Endodermal cell (in vitro differentiated cells): ENCODE results near the gene FAM181B. TPM values are rescaled to one million over a fixed set of nuclear protein-coding genes. Genes with fewer than 3 reads are reported as not detected.
"Not testable (repeated sequence)": the region's sequence is repeated elsewhere in the genome, so short reads cannot be mapped to it uniquely, and the experiment has no call there.

Source experiments
- DNase-seq: peaks from one replicate; pipeline ENCODE4 v3.0.0-alpha.2; 2017
- H3K27ac ChIP-seq: 2 replicates; pipeline ENCODE4 v1.5.1; 2013; ENCODE audit warnings: mild to moderate bottlenecking, low read depth, low read length, moderate library complexity
- H3K27me3 ChIP-seq: 2 replicates; pipeline ENCODE4 v1.6.1; 2013; ENCODE audit warnings: mild to moderate bottlenecking, low read length, moderate library complexity; ENCODE audit not compliant: insufficient read depth, control insufficient read depth, poor library complexity, severe bottlenecking
- H3K36me3 ChIP-seq: 2 replicates; pipeline ENCODE4 v1.7.0; 2013; ENCODE audit warnings: mild to moderate bottlenecking, low read length, moderate library complexity; ENCODE audit not compliant: control insufficient read depth, insufficient read depth
- H3K4me1 ChIP-seq: one replicate; pipeline ENCODE4 v1.7.0; 2013; ENCODE audit warnings: low read length; ENCODE audit not compliant: control insufficient read depth, insufficient read depth
- H3K4me3 ChIP-seq: 2 replicates; pipeline ENCODE4 v1.5.1; 2013; ENCODE audit warnings: mild to moderate bottlenecking, low read length, moderate library complexity
- H3K9ac ChIP-seq: 2 replicates; pipeline ENCODE4 v1.6.1; 2013; ENCODE audit warnings: mild to moderate bottlenecking, low read length, moderate library complexity; ENCODE audit not compliant: poor library complexity, severe bottlenecking; ENCODE audit errors: extremely low read depth
- H3K9me3 ChIP-seq: 2 replicates; pipeline ENCODE4 v1.6.1; 2013; ENCODE audit warnings: mild to moderate bottlenecking, low read length, moderate library complexity; ENCODE audit not compliant: control insufficient read depth
- H3K27ac Mint-ChIP-seq: 2 replicates; pipeline ENCODE4 v1.8.0; 2020; ENCODE audit warnings: mixed read lengths
- H3K27me3 Mint-ChIP-seq: 2 replicates; pipeline ENCODE4 v1.8.0; 2021; ENCODE audit warnings: mild to moderate bottlenecking, mixed read lengths; ENCODE audit not compliant: insufficient read depth
- H3K36me3 Mint-ChIP-seq: 2 replicates; pipeline ENCODE4 v1.8.0; 2020; ENCODE audit warnings: low read depth, mixed read lengths
- H3K4me1 Mint-ChIP-seq: 2 replicates; pipeline ENCODE4 v1.8.0; 2020; ENCODE audit warnings: mixed read lengths
- H3K4me3 Mint-ChIP-seq: 2 replicates; pipeline ENCODE4 v1.8.0; 2020; ENCODE audit warnings: mild to moderate bottlenecking, moderate library complexity, mixed read lengths
- H3K9me3 Mint-ChIP-seq: 2 replicates; pipeline ENCODE4 v1.8.0; 2020; ENCODE audit warnings: mild to moderate bottlenecking, mixed read lengths
- WGBS, 2 experiments: methylation state at CpG; one replicate each; pipeline versions ENCODE4 v1.1.5 to v1.1.7; 2013; ENCODE audit warnings: missing lambda C conversion rate in 2 of 2, mixed read lengths in 1 of 2; ENCODE audit not compliant: insufficient coverage in 1 of 2, insufficient read length in 1 of 2; 5-methylcytosine and 5-hydroxymethylcytosine counted together
- total RNA-seq, 2 donors: library from RNA; stranded (reverse); fragmentation: NEBNext Ultra II Directional in 1 of 2; extraction: Animal tissue kit (Norgen Biotek cat#: 25700) in 1 of 2; gene quantifications; 2 replicates in 1 of 2; 3 replicates in 1 of 2; pipeline ENCODE4 v1.2.1, GENCODE V29; 2021
- TF ChIP-seq, protein P1 (sequence below): fragments of 200-600 bp; sonication (generic); conservative IDR thresholded peaks from 2 replicates; pipeline ENCODE4 v1.5.0; 2021; ENCODE audit warnings: antibody characterized with exemption, mild to moderate bottlenecking

Gene FAM181B
- total RNA-seq, 2 donors from 2014 or later: 1.5 to 4.7 TPM

DNA sequence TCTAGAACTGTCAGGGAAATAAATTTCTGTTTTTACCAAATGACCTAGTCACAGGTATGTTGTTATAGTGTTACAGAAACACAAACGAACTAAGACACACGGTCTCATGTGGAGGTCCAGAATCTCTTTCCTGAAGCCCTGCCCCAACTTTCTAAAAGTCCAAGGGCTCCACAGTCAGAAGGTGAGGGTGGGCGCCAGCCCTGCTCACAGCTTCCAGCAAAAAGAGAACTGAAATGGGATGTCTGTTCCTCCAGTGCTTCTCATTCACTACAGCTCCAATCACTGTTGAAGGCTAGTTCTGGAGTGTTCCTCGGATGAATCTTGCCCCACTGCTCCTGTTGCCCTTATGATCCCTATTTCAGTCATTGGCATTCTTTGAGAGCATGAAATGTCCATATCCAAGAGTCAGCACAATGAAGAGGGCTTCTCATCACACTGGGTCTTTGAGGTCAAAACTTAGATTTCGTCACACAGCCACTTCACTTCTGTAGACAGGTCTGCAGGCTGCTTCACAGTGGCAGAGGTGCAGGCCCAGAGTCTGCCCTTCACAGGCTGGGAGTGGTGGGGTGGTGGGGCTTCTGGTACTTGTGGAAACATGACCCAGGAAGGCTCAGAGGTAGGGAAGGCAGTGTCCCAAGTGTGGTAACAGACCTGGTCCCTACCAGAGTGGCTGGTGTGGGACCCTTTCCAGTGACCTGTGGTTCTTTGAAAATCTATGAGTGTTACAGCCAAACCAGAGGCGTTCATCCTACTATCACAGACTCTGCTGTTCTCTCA is 34.9 kb downstream of the FAM181B start:
- TF ChIP-seq, protein P1, sequence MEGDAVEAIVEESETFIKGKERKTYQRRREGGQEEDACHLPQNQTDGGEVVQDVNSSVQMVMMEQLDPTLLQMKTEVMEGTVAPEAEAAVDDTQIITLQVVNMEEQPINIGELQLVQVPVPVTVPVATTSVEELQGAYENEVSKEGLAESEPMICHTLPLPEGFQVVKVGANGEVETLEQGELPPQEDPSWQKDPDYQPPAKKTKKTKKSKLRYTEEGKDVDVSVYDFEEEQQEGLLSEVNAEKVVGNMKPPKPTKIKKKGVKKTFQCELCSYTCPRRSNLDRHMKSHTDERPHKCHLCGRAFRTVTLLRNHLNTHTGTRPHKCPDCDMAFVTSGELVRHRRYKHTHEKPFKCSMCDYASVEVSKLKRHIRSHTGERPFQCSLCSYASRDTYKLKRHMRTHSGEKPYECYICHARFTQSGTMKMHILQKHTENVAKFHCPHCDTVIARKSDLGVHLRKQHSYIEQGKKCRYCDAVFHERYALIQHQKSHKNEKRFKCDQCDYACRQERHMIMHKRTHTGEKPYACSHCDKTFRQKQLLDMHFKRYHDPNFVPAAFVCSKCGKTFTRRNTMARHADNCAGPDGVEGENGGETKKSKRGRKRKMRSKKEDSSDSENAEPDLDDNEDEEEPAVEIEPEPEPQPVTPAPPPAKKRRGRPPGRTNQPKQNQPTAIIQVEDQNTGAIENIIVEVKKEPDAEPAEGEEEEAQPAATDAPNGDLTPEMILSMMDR: no peak
- Mint-ChIP-seq H3K4me3 (no peak overlapping the region), H3K4me1 (no peaks in the 10 kb centered on the region), H3K27me3 (no peaks in the 10 kb centered on the region), H3K36me3 (no peaks in the 10 kb centered on the region), H3K27ac (no peak overlapping the region), H3K9me3 (no peaks in the 10 kb centered on the region)
- H3K9ac ChIP-seq: no peak overlapping the region
- H3K36me3 ChIP-seq: no peaks in the 10 kb centered on the region
- no peaks in the 10 kb centered on the region for H3K4me1 ChIP-seq
- H3K9me3 ChIP-seq: no peaks in the 10 kb centered on the region
- H3K27me3 ChIP-seq: no peaks in the 10 kb centered on the region
- no peak overlapping the region for H3K27ac ChIP-seq
- no peak for DNase-seq
- H3K4me3 ChIP-seq: no peak overlapping the region
- 84 to 87% methylated on average over 4 to 6 of the region's 6 CpGs for WGBS, 2 experiments

DNA sequence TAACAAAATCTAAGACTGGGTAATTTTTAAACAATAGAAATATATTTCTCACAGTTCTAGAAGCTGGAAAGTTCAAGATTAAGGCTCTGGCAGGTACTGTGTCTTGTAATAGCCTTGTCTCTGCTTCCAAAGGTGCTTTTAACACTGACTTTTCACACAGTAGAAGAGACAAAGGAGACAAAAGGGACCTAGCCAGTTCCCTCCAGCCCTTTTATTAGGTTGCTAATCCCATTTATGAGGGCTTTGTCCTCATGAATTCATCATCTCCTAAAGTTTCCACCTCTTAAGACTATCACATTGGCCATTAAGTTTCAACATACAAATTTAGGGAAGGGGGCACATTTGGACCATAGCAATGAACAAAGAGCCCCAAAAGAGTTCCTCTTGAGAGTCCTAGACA is 40.7 kb downstream of the FAM181B start:
- peaks cover 6% of the 10 kb centered on the region for H3K4me1 Mint-ChIP-seq
- H3K36me3 ChIP-seq: no peaks in the 10 kb centered on the region
- H3K4me3 ChIP-seq: no peak overlapping the region
- H3K4me1 ChIP-seq: no peaks in the 10 kb centered on the region
- H3K27me3 Mint-ChIP-seq: no peaks in the 10 kb centered on the region
- H3K9me3 ChIP-seq: no peaks in the 10 kb centered on the region
- no peak overlapping the region for H3K27ac ChIP-seq
- H3K4me3 Mint-ChIP-seq: no peak overlapping the region
- H3K9me3 Mint-ChIP-seq: no peaks in the 10 kb centered on the region
- no peak for DNase-seq
- H3K36me3 Mint-ChIP-seq: no peaks in the 10 kb centered on the region
- TF ChIP-seq, protein P1: no peak
- H3K27me3 ChIP-seq: no peaks in the 10 kb centered on the region
- H3K9ac ChIP-seq: no peak overlapping the region
- no peak overlapping the region for H3K27ac Mint-ChIP-seq

DNA sequence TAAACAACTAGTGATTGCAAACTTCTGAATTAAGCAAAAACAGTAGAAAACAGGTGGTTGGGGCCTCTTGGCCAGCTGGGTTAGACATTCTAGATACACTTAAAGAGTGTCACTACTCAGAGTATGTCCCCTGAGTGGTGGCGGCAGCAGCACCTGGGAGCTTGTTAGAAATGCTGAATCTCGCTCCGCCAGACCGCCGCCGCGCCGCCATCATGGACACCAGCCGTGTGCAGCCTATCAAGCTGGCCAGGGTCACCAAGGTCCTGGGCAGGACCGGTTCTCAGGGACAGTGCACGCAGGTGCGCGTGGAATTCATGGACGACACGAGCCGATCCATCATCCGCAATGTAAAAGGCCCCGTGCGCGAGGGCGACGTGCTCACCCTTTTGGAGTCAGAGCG is 44.3 kb downstream of the FAM181B start:
- H3K4me3 Mint-ChIP-seq, DNase-seq, H3K9me3 ChIP-seq, H3K4me1 ChIP-seq, H3K27me3 Mint-ChIP-seq, H3K4me3 ChIP-seq, H3K27ac ChIP-seq, H3K27ac Mint-ChIP-seq, H3K9me3 Mint-ChIP-seq, H3K36me3 Mint-ChIP-seq, H3K9ac ChIP-seq, H3K36me3 ChIP-seq, H3K27me3 ChIP-seq: not testable (repeated sequence)
- peaks cover 12% of the 10 kb centered on the region for H3K4me1 Mint-ChIP-seq
- WGBS, 2 experiments: 98 to 100% methylated on average over 1 to 15 of the region's 23 CpGs

DNA sequence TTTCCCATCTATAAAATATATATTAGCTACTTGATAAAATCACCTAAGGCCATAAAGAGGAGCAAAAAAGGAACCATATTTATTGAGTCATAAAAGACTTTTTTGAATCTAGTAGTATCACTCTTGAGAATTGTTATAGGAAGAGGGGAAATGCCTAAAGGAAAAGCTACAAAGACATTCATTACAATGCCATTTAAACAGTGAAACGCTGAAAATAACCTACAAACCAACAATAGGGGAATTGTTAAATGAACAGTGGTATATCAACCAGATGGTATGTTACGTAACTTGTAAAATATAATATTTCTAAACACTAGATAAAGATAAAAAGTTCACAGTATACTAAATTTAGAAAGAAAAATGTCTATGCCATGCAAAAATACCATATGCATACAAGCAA is 47.5 kb downstream of the FAM181B start:
- H3K9me3 Mint-ChIP-seq: peaks cover 10% of the 10 kb centered on the region
- DNase-seq: no peak
- H3K27me3 ChIP-seq: no peaks in the 10 kb centered on the region
- WGBS, 2 experiments: no CpG with 5 or more reads among the region's 2 CpGs
- H3K27me3 Mint-ChIP-seq: no peaks in the 10 kb centered on the region
- TF ChIP-seq, protein P1: no peak
- no peak overlapping the region for H3K4me3 Mint-ChIP-seq
- no peaks in the 10 kb centered on the region for H3K36me3 ChIP-seq
- H3K4me3 ChIP-seq: no peak overlapping the region
- H3K9ac ChIP-seq: no peak overlapping the region
- H3K9me3 ChIP-seq: peaks cover 9% of the 10 kb centered on the region
- H3K4me1 Mint-ChIP-seq: peaks cover 7% of the 10 kb centered on the region
- no peak overlapping the region for H3K27ac Mint-ChIP-seq
- H3K36me3 Mint-ChIP-seq: peaks cover 3% of the 10 kb centered on the region
- no peak overlapping the region for H3K27ac ChIP-seq
- H3K4me1 ChIP-seq: peaks cover 4% of the 10 kb centered on the region
